H1 (cell line): ENCODE data around the gene AGPAT3. TPM values are rescaled to one million over a fixed set of nuclear protein-coding genes. Genes with fewer than 3 reads are reported as not detected.

Experiments
- CBX5 ChIP-seq: fragments of 300-800, 300-1000 bp; sonication (generic); IDR thresholded peaks from 2 replicates; pipeline ENCODE4 v1.7.1; 2016; ENCODE audit warnings: antibody characterized with exemption, low read length, low read depth
- KDM1A ChIP-seq: fragments of 200-600, 300-600 bp; sonication (generic); IDR thresholded peaks from 2 replicates; pipeline ENCODE4 v1.7.1; 2016; ENCODE audit warnings: mild to moderate bottlenecking, low read length, borderline replicate concordance
- polyA plus RNA-seq, 7 experiments: library from polyadenylated mRNA; depleted of rRNA in 3 of 7; stranded (reverse) in 5 of 7; unstranded in 2 of 7; fragments of >200 nt in 5 of 7; fragments of 200-250 nt in 2 of 7; gene quantifications; 1 replicate in 5 of 7; 2 replicates in 1 of 7; 4 replicates in 1 of 7; pipeline versions ENCODE4 v1.2.1 to v1.2.3, GENCODE V29; 2011 to 2013; ENCODE audit warnings: missing spikeins in 2 of 7, mixed read lengths in 2 of 7
- total RNA-seq: library from RNA; stranded (reverse); fragmentation: NEBNext Ultra II Directional; extraction: Animal tissue kit (Norgen Biotek cat#: 25700); gene quantifications from 2 replicates; pipeline ENCODE4 v1.2.1, GENCODE V29; 2021

AGPAT3 gene
- total and polyA plus RNA-seq, 2 of the 8 experiments (the other 6 are each of a cell fraction or from before 2014, with no cell fraction given): 5.8 to 7.3 TPM

DNA sequence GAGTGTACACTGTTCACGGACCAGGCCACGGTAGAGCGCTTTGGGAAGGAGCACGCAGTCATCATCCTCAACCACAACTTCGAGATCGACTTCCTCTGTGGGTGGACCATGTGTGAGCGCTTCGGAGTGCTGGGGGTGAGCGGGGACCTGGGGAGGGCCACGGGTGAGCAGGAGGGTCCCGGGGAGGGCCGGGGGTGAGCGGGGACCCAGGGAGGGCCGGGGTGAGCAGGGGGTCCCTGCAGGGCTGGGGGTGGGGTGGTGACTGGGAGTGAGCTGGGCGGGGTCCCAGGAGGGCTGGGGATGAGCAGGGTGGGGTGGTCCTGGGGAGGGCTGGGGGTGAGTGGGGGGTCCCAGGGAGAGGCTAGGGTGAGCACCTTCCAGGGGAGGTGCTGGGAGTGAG lies 103.0 kb downstream of the AGPAT3 start (continued):
- TF ChIP-seq KDM1A (no peak), CBX5 (no peak)
